ENCODE data around the gene AMN1.

The AMN1 gene

GRCh38 chr12:31627456-31628054, 101.3 kb downstream of the AMN1 start:
- no peak for DNase-seq

- no peak for DNase-seq
These were observed 102.4 kb downstream of the AMN1 start for GRCh38 chr12:31626270-31626995.

- DNase-seq: no peak
These were observed 106.8 kb downstream of the AMN1 start for GRCh38 chr12:31622038-31622437.
